HG03064 (cell line): Measurements from ENCODE around the gene ACSL5.
"Not testable (repeated sequence)": the region's sequence is repeated elsewhere in the genome, so short reads cannot be mapped to it uniquely, and the experiment has no call there.

ENCODE experiments used
- ATAC-seq: cut with Tn5 transposase; IDR thresholded peaks from one replicate; pipeline ENCODE4 v1.9.1; 2021; ENCODE audit warnings: low read depth; ENCODE audit not compliant: unreplicated experiment

The ACSL5 gene

DNA sequence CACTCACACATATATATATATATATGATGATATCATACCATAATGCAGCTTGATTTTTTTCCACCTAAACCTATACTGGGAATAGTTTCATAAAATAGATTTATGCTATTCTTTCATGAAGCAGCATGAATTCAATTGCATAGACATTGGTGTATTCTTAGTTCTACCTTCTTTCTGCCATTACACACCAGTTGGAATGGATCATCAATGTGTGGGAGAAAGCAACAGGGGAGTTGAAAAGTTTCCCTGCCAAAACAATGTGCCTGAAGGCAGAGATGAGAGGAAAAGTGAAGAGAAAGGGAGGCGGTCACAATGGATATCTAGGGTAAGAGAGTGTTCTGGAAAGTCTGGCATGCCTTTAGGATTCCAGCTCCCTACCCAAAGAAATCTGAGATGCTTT is 25.2 kb upstream of the ACSL5 start:
- ATAC-seq: no peak

DNA sequence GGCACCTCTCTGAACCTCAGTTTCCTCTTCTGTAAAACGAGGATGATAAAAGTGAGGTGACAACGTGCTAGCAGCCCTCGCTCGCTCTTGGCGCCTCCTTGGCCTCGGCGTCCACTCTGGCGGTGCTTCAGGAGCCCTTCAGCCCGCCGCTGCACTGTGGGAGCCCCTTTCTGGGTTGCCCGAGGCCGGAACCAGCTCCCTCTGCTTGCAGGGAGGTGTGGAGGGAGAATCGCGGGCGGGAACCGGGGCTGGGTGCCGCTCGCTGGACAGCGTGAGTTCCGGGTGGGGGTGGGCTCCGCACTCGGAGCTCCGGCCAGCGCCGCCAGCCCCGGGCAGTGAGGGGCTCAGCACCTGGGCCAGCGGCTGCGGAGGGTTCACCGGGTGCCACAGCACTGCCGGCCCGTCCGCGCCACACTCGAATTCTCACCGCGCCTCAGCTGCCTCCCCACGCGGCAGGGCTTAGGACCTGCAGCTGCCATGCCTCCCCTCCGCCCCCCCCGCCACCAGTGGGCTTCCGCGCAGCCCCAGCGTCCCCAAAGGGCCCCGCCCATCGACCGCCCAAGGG is 24.3 kb upstream of the ACSL5 start:
- ATAC-seq: no peak

DNA sequence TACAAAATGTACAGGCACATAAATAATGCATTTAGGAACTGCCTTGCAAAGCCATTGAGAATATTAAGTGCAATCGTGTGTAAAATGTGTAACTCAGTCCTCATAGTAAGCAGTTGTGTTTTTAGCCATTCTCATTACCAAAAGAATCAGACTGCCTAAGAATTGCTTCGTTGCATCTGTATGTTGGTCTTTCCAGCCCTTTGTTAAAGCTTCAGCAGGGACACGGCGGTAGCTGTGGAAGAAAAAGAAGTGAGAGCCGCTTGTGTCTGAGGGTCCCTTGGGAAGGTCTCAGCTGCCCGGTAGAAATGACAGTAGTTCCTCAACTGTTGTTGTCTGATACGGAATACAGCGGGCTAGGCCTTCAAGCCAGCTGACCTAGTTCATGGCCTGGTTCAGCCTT is 22.8 kb upstream of the ACSL5 start:
- ATAC-seq: no peak

DNA sequence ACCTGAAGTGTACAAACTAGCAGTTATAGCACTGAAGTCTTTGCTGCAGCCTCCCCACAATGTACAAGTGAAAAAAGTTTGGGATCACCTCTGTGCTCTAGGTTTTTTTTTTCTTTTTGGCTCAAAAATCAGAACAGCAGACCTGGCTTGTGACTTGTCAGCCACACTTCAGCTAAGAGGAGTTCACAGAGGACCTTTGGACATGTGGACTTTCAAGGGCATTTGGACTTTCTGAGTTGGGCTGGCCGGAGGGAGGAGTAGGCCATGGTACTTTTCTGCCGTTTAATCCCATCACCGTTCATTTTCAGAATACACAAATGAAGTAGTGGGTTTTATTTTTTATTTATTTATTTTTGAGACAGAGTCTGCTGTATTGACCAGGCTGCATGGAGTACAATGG is 21.9 kb upstream of the ACSL5 start:
- no peak for ATAC-seq

DNA sequence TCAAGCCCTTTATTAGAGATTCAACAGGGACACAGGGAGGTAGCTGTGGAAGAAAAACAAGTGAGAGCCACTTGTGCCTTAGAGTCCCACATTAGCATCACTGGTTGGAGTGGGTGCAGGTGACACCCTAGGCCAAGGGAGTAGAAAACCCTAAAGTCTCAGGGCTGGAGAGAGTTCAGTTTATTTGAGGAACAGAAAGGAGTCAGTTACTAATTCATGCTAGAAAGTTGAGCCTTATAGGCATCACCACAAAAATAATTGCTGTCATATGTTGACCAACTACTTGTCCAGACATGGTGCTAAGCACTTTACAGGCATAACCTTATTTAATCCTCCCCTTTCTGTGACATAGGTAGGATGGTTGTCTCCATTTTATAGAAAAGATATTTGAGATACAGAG is 20.9 kb upstream of the ACSL5 start:
- no peak for ATAC-seq

DNA sequence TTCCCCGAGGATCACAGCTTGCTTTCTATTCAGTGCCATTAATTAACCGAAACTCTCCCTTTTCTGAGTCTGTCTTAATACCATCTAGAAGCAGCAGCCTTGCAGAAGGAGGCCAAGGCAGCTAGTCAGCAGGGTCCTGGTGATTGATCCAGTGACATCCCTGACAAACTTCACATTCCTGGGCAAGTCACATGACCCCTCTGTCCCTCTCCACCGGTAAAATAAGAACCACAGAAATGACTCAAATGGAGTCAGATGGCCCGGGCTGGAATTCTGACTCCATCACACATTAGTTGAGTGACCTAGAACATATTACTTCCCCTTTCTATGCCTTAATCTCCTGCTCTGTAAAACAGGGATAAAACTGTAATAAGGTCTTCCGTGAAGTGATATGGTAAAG is 17.2 kb upstream of the ACSL5 start:
- ATAC-seq: no peak

DNA sequence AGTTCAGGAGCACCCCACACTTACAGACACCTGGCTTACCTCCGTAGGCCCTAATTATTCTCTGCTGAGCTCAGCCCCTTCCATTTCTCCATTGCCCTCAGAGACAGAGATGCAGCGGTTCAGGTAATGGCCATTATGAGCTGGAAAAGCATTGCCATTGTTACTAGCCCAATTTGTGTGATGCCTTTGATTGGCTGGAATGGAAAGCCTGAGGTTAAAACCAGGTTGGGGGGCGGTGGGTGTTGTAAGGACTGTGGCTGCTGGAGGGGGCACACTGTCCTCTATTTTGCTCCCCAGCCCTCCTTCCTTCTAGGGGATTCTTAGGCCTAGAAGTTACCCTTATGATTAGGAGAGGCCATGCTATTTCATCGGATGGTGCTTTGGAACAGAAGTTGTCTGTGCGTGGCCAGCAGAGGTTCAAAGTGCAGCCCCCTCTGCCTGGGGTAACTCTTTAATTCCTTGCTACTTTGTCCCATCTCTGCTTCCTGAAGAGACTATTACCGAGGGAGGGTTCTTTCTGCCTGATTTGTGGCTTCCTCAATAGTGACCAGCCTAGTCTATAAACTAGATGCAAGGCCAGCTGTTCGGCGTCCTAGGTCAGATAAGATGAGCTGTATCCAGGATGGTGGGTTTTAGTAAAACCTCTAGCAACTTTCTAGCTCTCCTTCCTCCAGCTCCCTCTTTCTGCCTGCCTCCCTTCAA is 14.2 kb upstream of the ACSL5 start:
- ATAC-seq: no peak

DNA sequence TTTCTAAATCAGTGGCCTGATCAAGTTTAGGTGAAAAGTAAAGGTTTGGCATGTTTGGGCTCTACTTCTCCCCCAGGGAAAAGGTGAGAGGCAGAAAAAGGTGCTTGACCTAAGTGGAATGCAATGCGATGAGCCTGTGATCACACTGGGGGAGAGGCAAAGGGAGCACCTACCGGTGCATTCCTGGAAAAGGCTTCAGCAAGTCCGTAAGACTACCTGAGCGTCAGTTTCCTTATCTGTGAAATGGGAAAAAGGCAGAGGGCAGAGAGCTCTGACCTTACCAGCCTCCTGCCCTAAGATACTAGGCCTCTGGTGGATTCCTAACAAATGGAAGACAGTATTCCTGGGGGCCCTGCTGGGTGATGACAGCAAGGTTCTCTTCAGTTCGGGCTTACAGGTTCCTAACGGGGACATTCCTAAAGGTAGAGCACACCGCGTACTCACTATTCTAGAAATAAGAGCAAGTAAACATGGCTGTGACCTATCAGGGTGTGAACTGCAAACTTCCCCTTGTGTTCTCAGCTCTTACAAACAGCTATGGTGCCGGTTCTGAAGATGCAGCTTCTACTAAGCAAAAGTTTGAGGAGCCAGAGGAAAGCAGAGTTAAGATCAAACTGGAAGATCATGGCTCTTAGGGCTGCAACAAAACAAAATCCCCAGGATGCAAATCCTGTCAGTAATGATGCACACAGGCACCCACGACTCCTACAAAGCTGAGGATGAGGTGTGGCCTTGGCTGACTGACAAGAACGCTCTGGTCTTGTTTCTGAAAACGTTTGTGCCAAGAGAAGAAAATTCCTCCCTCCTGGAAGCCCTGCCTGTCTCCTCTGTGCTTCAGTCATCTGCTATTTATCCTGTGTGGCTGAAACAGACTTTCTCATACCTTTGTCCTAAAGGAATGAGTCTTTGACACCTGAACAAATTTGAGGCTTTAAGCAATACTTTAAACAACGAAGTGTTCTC is 13.3 kb upstream of the ACSL5 start:
- ATAC-seq: no peak

DNA sequence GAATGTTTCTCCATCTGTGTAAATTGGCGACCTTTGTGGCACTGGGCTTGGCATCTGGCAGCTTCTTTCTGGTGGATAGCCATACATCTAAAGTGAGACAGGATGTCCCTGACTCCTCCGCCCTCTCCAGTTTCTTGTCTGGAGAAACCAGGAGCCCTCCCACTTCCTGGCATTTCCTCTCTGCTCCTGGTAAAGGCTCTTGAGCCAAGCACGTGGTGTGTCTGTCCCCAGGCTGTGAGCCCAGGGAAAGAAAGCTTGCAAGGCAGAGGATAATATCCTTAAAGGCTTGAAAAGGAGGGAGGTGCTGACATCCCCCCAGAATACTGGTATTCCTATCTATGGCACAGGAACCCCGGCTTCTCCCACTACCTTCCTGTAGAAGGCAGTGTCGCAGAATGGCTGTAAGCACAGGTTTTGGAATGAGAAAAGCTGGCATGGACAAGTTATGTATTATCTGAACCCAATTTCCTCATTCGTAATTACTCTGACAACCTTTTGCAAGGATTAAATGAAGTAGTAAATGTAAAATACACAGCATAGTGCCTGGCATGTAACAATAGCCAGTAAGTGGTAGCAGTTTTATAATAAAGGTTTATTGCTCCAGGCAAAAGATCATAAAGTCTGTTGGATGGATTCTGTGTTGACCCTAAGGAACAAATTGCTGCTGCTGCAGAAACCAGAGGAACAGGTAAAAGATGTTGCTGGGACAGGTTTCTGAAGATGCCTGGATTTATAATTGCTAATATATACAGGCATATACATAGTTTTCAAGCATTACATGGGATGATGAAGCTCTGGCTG is 11.8 kb upstream of the ACSL5 start:
- no peak for ATAC-seq

DNA sequence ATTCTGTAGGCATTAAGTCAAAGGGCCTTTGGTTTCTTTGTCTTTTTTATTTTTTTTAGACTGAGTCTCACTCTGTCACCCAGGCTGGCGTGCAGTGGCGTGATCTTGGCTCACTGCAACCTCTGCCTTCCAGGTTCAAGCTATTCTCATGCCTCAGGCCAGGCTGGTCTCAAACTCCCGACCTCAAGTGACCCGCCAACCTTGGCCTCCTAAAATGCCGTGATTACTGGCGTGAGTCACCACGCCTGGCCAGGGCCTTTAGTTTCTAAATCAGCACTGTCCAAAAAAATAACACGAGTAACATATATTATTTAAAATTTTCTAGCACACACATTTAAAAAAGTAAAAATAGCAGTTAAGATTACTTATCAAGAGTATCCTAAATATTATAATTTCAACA is 11.1 kb upstream of the ACSL5 start:
- no peak for ATAC-seq

DNA sequence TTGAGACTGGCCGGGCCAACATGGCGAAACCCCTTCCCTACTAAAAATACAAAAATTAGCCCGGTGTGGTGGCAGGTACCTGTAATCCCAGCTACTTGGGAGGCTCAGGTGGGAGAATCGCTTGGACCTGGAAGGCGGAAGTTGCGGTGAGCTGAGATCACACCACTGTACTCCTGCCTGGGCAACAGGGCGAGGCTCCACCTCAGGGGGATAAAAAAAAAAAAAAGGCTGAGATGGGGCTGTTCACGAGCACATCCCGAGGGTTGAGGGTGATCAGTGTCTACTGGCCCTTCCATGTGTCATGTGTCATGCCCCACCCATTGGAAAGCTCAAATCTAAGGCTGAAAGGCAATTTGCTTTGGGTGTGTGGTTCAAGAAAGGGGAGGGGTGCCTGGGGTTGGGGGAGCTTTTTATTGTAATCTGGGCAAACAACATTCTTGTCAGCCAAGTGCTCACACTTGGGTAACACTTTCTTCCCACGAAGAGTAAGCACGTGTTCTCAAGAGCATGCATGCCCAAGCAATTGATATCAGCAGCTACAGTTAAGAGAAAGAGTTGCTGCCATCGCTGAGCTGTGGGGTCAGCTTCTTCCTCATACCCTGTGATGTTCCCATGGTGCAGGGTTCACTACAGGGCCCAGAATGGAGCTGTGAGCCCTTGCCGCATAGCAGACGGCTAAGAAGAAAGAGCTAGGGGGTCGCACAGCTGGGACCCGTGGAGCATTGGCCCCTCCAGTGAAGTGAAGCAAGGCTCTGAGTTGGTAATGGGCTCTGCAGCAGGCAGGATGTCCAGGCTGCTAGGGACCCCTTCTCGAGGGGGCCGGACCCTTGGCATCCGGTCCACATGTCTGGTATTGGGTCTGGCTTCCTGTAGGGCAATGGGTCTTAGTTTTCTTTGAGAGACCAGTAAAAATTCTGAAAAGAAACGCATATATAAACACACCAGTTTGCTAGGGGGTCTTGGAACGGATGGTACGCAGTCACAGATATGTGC is 9.9 kb upstream of the ACSL5 start:
- ATAC-seq: no peak

DNA sequence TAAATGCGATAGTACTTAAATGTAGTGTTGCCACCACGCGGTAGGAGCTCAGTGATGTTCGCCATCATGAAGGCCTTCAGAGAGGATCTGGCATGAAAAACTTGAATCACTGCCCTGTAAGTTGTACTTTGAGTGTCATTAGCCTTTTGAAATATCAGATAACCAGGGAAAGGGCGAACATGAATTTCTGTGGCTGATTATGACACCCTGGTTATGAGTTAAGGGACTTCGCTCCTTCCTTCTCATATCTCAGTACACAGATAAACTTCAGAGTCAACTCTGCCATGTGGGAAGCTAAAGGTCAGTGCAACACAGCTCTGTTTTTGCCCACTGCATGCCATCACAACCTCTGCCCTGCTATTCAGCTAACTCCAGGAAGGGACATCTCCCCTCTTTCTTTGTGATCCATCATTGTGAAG is 8.9 kb upstream of the ACSL5 start:
- no peak for ATAC-seq

DNA sequence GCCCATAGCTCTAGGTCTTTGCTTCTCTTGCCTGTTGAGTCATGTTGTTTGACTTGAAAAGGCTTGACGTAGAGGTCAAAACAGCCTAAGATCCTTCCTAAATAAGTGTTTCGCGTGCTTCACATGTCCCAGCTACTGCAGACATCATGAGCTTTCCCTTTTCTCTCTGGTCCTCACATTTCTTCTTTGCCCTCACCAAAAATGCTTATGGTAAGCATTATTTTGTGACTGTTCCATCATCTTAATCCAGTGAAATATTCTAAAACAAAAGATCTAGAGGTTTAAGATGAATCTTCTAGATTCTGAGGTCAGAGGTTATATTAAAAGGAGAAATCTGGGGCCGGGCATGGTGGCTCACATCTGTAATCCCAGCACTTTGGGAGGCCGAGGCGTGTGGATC is 8.5 kb upstream of the ACSL5 start:
- ATAC-seq: no peak

DNA sequence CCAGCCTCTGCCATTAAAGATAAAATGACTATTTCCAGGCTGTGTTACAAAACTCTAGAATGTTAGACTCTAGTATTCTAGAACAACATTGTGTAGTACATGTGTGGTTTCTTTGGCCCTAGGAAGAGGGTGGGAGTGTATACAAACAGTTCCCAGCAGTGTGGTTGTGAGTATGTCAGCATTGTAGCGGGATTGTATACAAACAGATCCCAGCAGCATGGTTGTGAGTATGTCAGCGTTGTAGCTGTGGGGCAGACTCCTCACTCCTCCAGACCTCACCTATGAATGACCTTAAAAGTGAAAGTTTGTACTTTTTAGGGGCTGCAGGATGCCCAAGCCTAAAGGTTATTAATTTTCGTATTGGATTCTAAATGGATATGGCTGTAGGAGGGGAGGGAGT is 6.9 kb upstream of the ACSL5 start:
- ATAC-seq: no peak

DNA sequence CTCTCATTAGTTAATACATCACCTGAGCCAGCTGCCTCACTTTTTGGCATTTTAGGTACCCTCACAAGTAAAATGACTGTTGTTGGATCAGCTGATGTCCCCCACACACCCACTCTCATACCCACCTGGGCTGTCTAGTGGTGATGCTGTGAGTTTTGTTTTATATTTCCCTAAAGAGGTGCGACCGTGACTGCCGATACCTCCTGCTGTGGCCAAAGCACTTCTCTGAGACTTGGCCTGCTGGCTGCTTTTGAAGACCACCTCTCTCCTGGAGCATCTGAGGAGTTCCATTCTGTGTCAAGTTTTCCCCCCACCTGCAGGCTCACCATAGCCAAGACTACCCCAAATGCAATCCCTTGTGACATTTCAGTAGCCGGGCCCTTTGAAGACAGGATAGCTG is 6.4 kb upstream of the ACSL5 start:
- no peak for ATAC-seq

DNA sequence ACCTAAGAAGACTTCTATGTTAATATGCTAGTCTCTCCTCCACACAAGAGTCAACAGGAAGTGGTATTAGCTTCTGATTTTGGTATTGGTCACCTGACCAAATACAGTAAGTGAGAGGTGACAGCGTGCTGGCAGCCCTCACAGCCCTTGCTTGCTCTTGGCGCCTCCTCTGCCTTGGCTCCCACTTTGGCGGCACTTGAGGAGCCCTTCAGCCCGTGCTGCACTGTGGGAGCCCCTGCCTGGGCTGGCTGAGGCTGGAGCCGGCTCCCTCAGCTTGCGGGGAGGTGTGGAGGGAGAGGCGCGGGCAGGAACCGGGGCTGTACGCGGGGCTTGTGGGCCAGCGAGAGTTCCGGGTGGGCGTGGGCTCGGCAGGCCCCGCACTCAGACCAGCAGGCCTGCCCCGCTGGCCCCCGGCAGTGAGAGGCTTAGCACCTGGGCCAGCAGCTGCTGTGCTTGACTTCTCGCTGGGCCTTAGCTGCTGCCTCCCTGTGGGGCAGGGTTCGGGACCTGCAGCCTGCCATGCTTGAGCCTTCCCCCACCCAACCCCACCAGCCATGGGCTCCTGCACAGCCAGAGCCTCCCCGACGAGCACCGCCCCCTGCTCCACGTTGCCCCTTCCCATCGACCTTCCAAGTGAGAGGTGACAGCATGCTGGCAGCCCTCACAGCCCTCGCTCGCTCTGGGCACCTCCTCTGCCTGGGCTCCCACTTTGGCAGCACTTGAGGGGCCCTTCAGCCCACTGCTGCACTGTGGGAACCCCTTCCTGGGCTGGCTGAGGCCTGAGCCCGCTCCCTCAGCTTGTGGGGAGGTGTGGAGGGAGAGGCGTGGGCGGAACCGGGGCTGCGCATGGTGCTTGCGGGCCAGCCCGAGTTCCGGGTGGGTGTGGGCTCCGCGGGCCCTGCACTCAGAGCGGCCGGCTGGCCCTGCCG is 4.2 kb upstream of the ACSL5 start:
- no peak for ATAC-seq

DNA sequence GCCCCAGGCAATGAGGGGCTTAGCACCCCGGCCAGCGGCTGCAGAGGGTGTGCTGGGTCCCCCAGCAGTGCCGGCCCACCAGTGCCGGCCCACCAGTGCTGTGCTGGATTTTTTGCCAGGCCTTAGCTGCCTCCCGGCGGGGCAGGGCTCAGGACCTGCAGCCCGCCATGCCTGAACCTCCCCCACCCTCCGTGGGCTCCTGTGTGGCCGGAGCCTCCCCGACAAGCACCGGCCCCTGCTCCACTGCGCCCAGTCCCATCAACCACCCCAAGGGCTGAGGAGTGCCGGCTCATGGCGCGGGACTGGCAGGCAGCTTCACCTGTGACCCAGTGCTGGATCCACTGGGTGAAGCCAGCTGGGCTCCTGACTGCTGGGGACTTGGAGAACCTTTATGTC is 3.5 kb upstream of the ACSL5 start:
- ATAC-seq: no peak

DNA sequence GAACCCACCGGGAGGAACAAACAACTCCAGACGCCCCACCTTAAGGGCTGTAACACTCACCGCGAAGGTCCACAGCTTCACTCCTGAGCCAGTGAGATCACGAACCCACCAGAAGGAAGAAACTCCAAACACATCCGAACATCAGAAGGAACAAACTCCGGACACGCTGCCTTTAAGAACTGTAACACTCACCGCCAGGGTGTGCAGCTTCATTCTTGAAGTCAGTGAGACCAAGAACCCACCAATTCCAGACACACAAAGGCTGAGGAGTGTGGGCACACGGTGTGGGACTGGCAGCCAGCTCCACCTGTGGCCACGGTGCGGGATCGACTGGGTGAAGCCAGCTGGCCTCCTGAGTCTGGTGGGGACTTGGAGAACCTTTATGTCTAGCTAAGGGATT is 2.6 kb upstream of the ACSL5 start:
- not testable (repeated sequence) for ATAC-seq
